ENCODE measurements around the gene FCMR.
"Not testable (repeated sequence)": the region's sequence is repeated elsewhere in the genome, so short reads cannot be mapped to it uniquely, and the experiment has no call there.

Gene FCMR

DNA sequence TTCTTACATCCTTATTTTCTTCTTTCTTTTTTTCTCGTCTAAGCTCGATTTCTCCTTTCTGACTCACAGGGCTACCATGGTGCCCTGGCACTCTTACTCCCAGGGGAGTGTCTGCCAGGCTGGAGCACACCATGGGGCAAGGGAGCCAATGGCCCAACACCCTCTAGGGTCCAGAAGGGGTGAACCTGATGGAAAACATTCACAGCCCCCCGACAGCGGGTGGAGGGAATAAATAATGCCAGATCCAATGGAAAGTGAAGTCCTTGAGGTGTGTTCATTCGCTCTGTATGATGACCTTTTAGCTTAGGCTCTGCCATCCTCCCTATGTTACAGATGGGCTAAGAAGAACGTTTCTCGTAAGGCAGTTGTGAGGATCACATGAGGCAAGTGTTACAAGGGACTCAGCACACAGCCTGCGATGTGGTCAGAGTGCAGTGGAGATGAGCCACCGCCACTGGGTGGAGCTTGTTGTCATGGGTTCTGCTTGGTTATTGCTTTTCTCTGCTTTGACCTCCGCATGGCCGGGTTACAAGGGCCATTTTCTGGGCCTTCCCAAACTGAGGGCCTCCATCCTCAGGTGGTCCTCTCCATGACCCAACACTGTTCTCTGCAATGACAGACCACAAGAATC lies 3.5 kb upstream of the FCMR start:
- ChIA-PET POLR2A (interaction anchor here (1.0 kb wide), 1 partner anchor 48 kb away, joined by 3 read pairs; no protein-coding TSS in a partner anchor), CTCF (interaction anchor here (0.6 to 2.7 kb wide), 10 partner anchors 9 to 132 kb away, joined by 3 to 10 read pairs (median 4); no protein-coding TSS in a partner anchor)
- H3K4me3 ChIP-seq (ENCODE audit: control insufficient read depth in 1 of 7, extremely low read depth in 1 of 7, insufficient read depth in 4 of 7, low read depth in 2 of 7, low read length in 6 of 7), result no peak overlapping the region
- peaks cover 20 to 49% (median 46%) of the 10 kb centered on the region in 4 experiments for H3K4me1 ChIP-seq (ENCODE audit: control extremely low read depth in 1 of 4, control insufficient read depth in 4 of 4, insufficient read depth in 4 of 4, low read length in 3 of 4)
- WGBS (ENCODE audit: insufficient coverage), result 77% methylated on average over 7 of the region's 11 CpGs
- H3K27ac ChIP-seq (ENCODE audit: insufficient read depth in 1 of 2, low read depth in 1 of 2, low read length in 2 of 2, poor library complexity in 1 of 2, severe bottlenecking in 2 of 2), result no peak overlapping the region
- peak in 1 of 3 donors; percentile 57 for DNase-seq
- H3K36me3 ChIP-seq (ENCODE audit: control insufficient read depth in 4 of 4, insufficient read depth in 4 of 4, low read length in 3 of 4), result no peaks in the 10 kb centered on the region
- H3K9me3 ChIP-seq (ENCODE audit: control extremely low read depth in 1 of 5, control insufficient read depth in 4 of 5, insufficient read depth in 2 of 5, low read depth in 1 of 5, low read length in 4 of 5), result no peaks in the 10 kb centered on the region
- H3K27me3 ChIP-seq (replicated peaks in 2 of 5; ENCODE audit: control insufficient read depth in 4 of 5, insufficient read depth in 5 of 5, low read length in 4 of 5), result no peaks in the 10 kb centered on the region

DNA sequence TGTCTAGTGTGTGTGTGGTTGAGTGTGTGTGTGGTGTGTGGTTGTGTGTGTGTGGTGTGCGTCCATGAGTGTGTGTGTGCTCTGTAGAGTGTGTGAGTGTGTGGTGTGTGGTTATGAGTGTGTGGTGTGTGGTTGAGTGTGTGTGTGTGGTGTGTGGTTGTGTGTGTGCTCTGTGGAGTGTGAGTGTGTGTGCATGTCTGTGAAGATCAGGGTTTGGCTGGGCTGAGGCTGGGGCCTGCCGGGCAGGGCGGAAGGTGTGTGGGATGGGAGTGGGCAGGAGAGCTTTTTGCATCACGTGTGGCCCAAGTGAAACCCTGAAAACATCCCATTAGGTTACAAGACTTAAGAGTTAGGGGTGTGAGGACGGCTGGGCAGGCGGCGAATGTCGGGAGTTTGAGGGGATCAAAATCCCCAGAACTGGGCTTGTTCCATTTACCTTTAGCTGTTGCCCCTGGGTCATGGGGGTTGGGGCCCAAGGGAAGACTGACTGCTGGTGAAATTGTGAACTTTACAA lies 2.9 kb upstream of the FCMR start:
- WGBS (ENCODE audit: insufficient coverage), result 94% methylated on average over 4 of the region's 8 CpGs
- peak in 1 of 3 donors; percentile 35 for DNase-seq
- no peak overlapping the region for H3K4me3 ChIP-seq (ENCODE audit: control insufficient read depth in 1 of 7, extremely low read depth in 1 of 7, insufficient read depth in 4 of 7, low read depth in 2 of 7, low read length in 6 of 7)
- ChIA-PET CTCF (interaction anchor here (0.6 to 2.7 kb wide), 10 partner anchors 9 to 131 kb away, joined by 3 to 10 read pairs (median 4); no protein-coding TSS in a partner anchor), POLR2A (interaction anchor here (1.0 kb wide), 1 partner anchor 49 kb away, joined by 3 read pairs; no protein-coding TSS in a partner anchor)
- H3K4me1 ChIP-seq (ENCODE audit: control extremely low read depth in 1 of 4, control insufficient read depth in 4 of 4, insufficient read depth in 4 of 4, low read length in 3 of 4), result peaks cover 20 to 45% (median 43%) of the 10 kb centered on the region in 4 experiments
- no peaks in the 10 kb centered on the region for H3K36me3 ChIP-seq (ENCODE audit: control insufficient read depth in 4 of 4, insufficient read depth in 4 of 4, low read length in 3 of 4)
- H3K9me3 ChIP-seq (ENCODE audit: control extremely low read depth in 1 of 5, control insufficient read depth in 4 of 5, insufficient read depth in 2 of 5, low read depth in 1 of 5, low read length in 4 of 5), result no peaks in the 10 kb centered on the region
- H3K27ac ChIP-seq (ENCODE audit: insufficient read depth in 1 of 2, low read depth in 1 of 2, low read length in 2 of 2, poor library complexity in 1 of 2, severe bottlenecking in 2 of 2), result no peak overlapping the region
- no peaks in the 10 kb centered on the region for H3K27me3 ChIP-seq (replicated peaks in 2 of 5; ENCODE audit: control insufficient read depth in 4 of 5, insufficient read depth in 5 of 5, low read length in 4 of 5)

DNA sequence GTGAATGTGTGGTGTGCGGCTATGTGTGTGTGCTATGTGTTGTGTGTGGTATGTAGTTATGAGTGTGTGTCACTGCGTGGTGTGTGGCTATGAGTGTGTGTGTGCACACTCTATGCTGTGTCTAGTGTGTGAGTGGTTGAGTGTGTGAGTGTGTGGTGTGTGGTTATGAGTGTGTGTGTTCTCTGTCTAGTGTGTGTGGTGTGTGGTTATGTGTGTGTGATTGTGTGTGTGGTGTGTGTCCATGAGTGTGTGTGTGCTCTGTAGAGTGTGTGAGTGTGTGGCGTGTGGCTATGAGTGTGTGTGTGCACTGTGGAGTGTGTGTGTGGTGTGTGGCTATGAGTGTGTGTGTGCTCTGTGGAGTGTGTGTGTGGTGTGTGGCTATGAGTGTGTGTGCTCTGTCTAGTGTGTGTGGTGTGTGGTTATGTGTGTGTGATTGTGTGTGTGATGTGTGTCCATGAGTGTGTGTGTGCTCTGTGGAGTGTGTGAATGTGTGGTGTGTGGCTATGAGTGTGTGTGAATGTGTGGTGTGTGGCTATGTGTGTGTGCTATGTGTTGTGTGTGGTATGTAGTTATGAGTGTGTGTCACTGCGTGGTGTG lies 2.3 kb upstream of the FCMR start:
- WGBS (ENCODE audit: insufficient coverage), result 89% methylated on average over 3 of the region's 4 CpGs
- H3K4me3 ChIP-seq (ENCODE audit: control insufficient read depth in 1 of 7, extremely low read depth in 1 of 7, insufficient read depth in 4 of 7, low read depth in 2 of 7, low read length in 6 of 7); H3K36me3 ChIP-seq (ENCODE audit: control insufficient read depth in 4 of 4, insufficient read depth in 4 of 4, low read length in 3 of 4); H3K9me3 ChIP-seq (ENCODE audit: control extremely low read depth in 1 of 5, control insufficient read depth in 4 of 5, insufficient read depth in 2 of 5, low read depth in 1 of 5, low read length in 4 of 5); POLR2A ChIA-PET; H3K27me3 ChIP-seq (replicated peaks in 2 of 5; ENCODE audit: control insufficient read depth in 4 of 5, insufficient read depth in 5 of 5, low read length in 4 of 5); H3K27ac ChIP-seq (ENCODE audit: insufficient read depth in 1 of 2, low read depth in 1 of 2, low read length in 2 of 2, poor library complexity in 1 of 2, severe bottlenecking in 2 of 2): not testable (repeated sequence)
- CTCF ChIA-PET, result interaction anchor here (1.1 to 3.0 kb wide), 5 partner anchors 15 to 114 kb away, joined by 3 to 10 read pairs (median 4); no protein-coding TSS in a partner anchor
- peaks cover 20 to 48% (median 45%) of the 10 kb centered on the region in 4 experiments for H3K4me1 ChIP-seq (ENCODE audit: control extremely low read depth in 1 of 4, control insufficient read depth in 4 of 4, insufficient read depth in 4 of 4, low read length in 3 of 4)
- DNase-seq, result peak in 1 of 3 donors; percentile 44

DNA sequence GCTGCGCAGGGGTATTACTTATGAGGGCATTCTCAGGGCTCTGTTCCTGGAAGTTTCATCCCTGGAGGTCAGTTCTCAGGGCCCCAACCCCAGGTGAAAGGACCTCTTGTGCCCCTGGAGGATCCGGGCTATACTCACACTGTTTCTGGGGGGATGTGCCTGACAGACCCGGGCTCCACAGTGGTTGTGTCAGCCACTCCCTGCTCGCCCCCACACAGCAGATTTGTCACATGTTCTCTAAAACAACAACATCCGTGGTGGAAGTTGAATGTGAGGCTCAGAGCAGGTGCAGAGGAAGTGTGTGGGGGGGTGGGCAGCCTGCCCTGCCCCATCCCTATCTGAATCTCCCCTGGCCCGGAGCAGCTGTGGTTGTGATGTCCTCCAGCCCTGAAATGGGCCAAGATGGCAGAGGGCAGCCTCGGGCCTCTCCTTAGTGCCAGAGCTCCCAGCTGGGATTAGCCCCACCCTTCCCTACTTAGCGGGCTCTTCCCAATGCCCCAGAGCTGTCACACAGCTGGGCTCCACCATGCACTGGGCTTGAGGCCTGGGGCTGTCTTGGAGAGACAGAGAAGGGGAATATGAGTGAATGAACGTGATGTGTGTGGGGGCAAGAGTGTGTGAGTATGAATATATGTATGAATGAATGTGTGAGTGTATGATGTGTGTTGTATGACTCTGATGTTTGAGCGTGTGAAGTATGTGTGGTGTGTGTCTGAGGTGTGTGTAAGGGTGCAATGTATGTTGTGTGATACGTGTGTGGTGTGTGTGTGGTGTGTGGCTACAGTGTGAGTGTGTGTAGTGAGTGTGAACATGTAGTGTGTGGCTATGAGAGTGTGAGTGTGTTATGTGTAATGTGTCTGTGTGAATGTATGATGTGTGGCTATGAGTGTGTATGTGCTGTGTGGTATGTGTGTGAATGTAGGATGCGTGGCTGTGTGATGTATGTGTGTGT lies 1.5 kb upstream of the FCMR start:
- peaks cover 20 to 48% (median 46%) of the 10 kb centered on the region in 4 experiments for H3K4me1 ChIP-seq (ENCODE audit: control extremely low read depth in 1 of 4, control insufficient read depth in 4 of 4, insufficient read depth in 4 of 4, low read length in 3 of 4)
- POLR2A ChIA-PET, result interaction anchor here (2.3 kb wide), 1 partner anchor 10 kb away, joined by 7 read pairs; no protein-coding TSS in a partner anchor

DNA sequence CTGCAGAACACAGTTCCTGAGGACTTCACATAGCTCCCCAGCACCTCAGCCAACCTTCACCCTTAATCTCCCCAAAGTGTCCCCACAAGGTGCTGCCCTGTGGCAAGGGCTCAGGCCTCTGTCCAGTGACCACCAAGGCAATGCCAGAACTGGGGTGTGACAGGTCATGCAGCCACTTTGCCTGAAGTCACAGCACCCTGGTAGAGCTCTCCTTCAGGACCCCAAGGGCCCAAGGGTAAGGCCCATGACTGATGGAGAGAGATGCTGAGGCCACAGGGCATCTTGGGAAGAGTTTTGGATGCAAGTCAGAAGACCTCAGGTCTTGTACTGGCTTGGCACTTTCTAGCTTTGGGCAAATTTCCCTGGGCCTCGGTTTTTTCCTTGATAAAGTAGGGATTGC lies 783 bp upstream of the FCMR start:
- Histone ChIP-seq H3K36me3 (ENCODE audit: control insufficient read depth in 4 of 4, insufficient read depth in 4 of 4, low read length in 3 of 4) (no peaks in the 10 kb centered on the region), H3K4me3 (ENCODE audit: control insufficient read depth in 1 of 7, extremely low read depth in 1 of 7, insufficient read depth in 4 of 7, low read depth in 2 of 7, low read length in 6 of 7) (peak overlapping the region in 2 of 7 experiments; percentile 1 to 39), H3K9me3 (ENCODE audit: control extremely low read depth in 1 of 5, control insufficient read depth in 4 of 5, insufficient read depth in 2 of 5, low read depth in 1 of 5, low read length in 4 of 5) (no peaks in the 10 kb centered on the region), H3K27ac (ENCODE audit: insufficient read depth in 1 of 2, low read depth in 1 of 2, low read length in 2 of 2, poor library complexity in 1 of 2, severe bottlenecking in 2 of 2) (peak overlapping the region; percentile 64 to 79), H3K27me3 (replicated peaks in 2 of 5; ENCODE audit: control insufficient read depth in 4 of 5, insufficient read depth in 5 of 5, low read length in 4 of 5) (no peaks in the 10 kb centered on the region), H3K4me1 (ENCODE audit: control extremely low read depth in 1 of 4, control insufficient read depth in 4 of 4, insufficient read depth in 4 of 4, low read length in 3 of 4) (peaks cover 20 to 51% (median 46%) of the 10 kb centered on the region in 4 experiments)
- POLR2A ChIA-PET, result interaction anchor here (0.8 to 2.3 kb wide), 2 partner anchors 9 to 262 kb away, joined by 3 to 7 read pairs; no protein-coding TSS in a partner anchor
- CTCF ChIA-PET, result interaction anchor here (0.7 to 3.3 kb wide), 11 partner anchors 10 to 152 kb away, joined by 3 to 44 read pairs (median 4); no protein-coding TSS in a partner anchor
- WGBS (ENCODE audit: insufficient coverage), result 78% methylated on average over 1 of the region's 1 CpG
- DNase-seq, result no peak

More for the DNA sequence above, 1.5 kb upstream of the FCMR start:
- peak overlapping the region; percentile 64 to 79 for H3K27ac ChIP-seq (ENCODE audit: insufficient read depth in 1 of 2, low read depth in 1 of 2, low read length in 2 of 2, poor library complexity in 1 of 2, severe bottlenecking in 2 of 2)
- 63% methylated on average over 8 of the region's 12 CpGs for WGBS (ENCODE audit: insufficient coverage)
- CTCF ChIA-PET, result interaction anchor here (0.7 to 3.3 kb wide), 7 partner anchors 10 to 149 kb away, joined by 3 to 44 read pairs (median 18); no protein-coding TSS in a partner anchor
- no peaks in the 10 kb centered on the region for H3K27me3 ChIP-seq (replicated peaks in 2 of 5; ENCODE audit: control insufficient read depth in 4 of 5, insufficient read depth in 5 of 5, low read length in 4 of 5)
- no peaks in the 10 kb centered on the region for H3K9me3 ChIP-seq (ENCODE audit: control extremely low read depth in 1 of 5, control insufficient read depth in 4 of 5, insufficient read depth in 2 of 5, low read depth in 1 of 5, low read length in 4 of 5)
- DNase-seq, result peak; percentile 54 to 94 (median 90)
- no peaks in the 10 kb centered on the region for H3K36me3 ChIP-seq (ENCODE audit: control insufficient read depth in 4 of 4, insufficient read depth in 4 of 4, low read length in 3 of 4)
- H3K4me3 ChIP-seq (ENCODE audit: control insufficient read depth in 1 of 7, extremely low read depth in 1 of 7, insufficient read depth in 4 of 7, low read depth in 2 of 7, low read length in 6 of 7), result peak overlapping the region in 1 of 7 experiments; percentile 10

DNA sequence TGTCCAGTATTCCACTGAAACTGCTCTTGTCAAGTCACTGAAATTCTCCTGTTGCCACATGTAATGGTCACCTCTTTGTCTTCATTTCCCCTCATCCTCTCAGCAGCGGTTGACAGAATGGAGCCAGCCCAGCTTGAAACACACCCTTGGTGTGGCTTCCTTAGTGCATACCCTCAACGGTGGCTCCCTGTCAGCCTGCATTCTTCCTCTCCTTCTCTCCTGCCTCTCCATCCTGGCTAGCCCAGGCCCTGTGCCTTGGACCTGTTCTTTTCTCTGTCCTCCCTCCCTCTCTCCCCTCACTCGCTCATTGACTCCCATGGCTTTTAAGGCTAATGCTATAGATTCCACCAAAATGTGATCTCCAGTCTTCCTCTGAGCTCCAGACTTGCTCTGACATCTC lies 3.7 kb downstream of the FCMR start:
- POLR2A ChIA-PET, result interaction anchor here (1.1 kb wide), 1 partner anchor 9 kb away, joined by 3 read pairs; no protein-coding TSS in a partner anchor

More for the DNA sequence above, 3.7 kb downstream of the FCMR start:
- no peaks in the 10 kb centered on the region for H3K27me3 ChIP-seq (replicated peaks in 2 of 5; ENCODE audit: control insufficient read depth in 4 of 5, insufficient read depth in 5 of 5, low read length in 4 of 5)
- H3K36me3 ChIP-seq (ENCODE audit: control insufficient read depth in 4 of 4, insufficient read depth in 4 of 4, low read length in 3 of 4), result no peaks in the 10 kb centered on the region
- CTCF ChIA-PET, result interaction anchor here (0.8 to 9.3 kb wide), 16 partner anchors 9 to 283 kb away, joined by 3 to 111 read pairs (median 4); partner anchors contain the start of genes DYRK3 and IL20
- no peak for DNase-seq
- no peak overlapping the region for H3K4me3 ChIP-seq (ENCODE audit: control insufficient read depth in 1 of 7, extremely low read depth in 1 of 7, insufficient read depth in 4 of 7, low read depth in 2 of 7, low read length in 6 of 7)
- H3K4me1 ChIP-seq (ENCODE audit: control extremely low read depth in 1 of 4, control insufficient read depth in 4 of 4, insufficient read depth in 4 of 4, low read length in 3 of 4), result peaks cover 16 to 41% (median 30%) of the 10 kb centered on the region in 4 experiments
- no peak overlapping the region for H3K27ac ChIP-seq (ENCODE audit: insufficient read depth in 1 of 2, low read depth in 1 of 2, low read length in 2 of 2, poor library complexity in 1 of 2, severe bottlenecking in 2 of 2)
- 53% methylated on average over 2 of the region's 3 CpGs for WGBS (ENCODE audit: insufficient coverage)
- no peaks in the 10 kb centered on the region for H3K9me3 ChIP-seq (ENCODE audit: control extremely low read depth in 1 of 5, control insufficient read depth in 4 of 5, insufficient read depth in 2 of 5, low read depth in 1 of 5, low read length in 4 of 5)

Measured in common myeloid progenitor, CD34-positive (primary cell).